ENCODE measurements around the gene FNIP2.

GRCh38 chr4:158786955-158787354, 18.1 kb downstream of the FNIP2 start:
- no peak for TF ChIP-seq POLR2A (IDR thresholded peaks at IDR 0.05; ENCODE audit: low read depth, low read length)
- TF ChIP-seq SPI1 (IDR thresholded peaks at IDR 0.05; ENCODE audit: low read depth, low read length) = no peak
- TF ChIP-seq POLR2AphosphoS5 (IDR thresholded peaks at IDR 0.05; ENCODE audit: low read depth, low read length) = no peak

Measured in GM12891 (cell line).